GM12873 (cell line): ENCODE data around the gene ENTPD7.

Source experiments
- TF ChIP-seq, protein P1 (sequence below): IDR thresholded peaks from 2 replicates; pipeline ENCODE4 v1.5.1; 2012; ENCODE audit warnings: low read depth, mild to moderate bottlenecking, moderate library complexity, low read length, control low read depth; ENCODE audit not compliant: insufficient read depth; ENCODE audit errors: missing control alignments

Gene ENTPD7

DNA sequence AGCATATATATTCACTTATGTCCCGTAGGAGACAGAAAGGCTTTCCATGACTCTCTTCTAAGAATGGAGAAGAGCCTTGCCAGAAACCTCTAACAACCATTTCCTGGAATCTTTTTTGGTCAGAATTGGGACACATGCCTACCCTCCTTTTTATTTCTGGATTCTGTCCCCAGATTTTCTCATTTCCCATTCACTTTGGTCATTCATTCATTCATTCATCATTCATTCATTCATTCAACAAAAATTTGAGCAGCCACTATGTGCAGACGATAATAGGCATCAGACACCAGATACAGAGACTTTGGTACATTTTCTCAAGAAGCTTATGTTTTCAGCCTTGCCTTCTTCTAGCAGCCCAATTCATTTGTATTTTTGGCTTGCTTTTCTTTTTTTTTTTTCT, 6.0 kb downstream of the ENTPD7 start:
- TF ChIP-seq, protein P1, sequence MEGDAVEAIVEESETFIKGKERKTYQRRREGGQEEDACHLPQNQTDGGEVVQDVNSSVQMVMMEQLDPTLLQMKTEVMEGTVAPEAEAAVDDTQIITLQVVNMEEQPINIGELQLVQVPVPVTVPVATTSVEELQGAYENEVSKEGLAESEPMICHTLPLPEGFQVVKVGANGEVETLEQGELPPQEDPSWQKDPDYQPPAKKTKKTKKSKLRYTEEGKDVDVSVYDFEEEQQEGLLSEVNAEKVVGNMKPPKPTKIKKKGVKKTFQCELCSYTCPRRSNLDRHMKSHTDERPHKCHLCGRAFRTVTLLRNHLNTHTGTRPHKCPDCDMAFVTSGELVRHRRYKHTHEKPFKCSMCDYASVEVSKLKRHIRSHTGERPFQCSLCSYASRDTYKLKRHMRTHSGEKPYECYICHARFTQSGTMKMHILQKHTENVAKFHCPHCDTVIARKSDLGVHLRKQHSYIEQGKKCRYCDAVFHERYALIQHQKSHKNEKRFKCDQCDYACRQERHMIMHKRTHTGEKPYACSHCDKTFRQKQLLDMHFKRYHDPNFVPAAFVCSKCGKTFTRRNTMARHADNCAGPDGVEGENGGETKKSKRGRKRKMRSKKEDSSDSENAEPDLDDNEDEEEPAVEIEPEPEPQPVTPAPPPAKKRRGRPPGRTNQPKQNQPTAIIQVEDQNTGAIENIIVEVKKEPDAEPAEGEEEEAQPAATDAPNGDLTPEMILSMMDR: no peak

DNA sequence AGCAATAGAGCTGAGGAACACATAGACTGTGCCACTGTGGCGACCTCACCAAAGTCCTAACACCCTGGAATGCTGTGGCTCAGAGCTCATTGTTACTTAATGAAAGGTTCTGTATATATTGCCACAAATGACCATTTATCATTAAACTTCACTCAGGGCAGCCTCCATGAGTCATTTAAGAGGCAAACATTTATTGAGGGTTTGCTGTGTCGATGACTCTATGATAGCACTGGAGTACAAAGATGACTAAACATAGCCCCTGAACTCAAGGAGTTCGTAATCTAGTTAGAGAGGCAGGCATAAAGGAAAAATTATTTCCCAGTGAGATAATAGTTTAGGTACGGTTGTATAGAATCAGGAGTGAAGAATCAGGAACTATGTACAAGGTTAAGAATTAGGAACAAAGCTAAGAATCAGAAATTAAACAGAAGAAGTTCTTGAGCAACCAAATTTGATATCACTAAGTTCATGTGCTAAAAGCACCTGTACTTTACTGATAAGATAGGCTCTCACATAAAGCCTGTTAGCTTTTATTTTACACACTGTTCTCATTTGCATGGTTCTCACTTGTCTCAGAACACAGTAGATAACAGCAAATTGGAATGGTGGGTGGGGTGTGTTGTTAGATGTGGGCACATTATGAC, 7.9 kb downstream of the ENTPD7 start:
- TF ChIP-seq, protein P1: no peak

GRCh38 chr10:99671386-99671785, 12.1 kb downstream of the ENTPD7 start:
- TF ChIP-seq, protein P1: no peak

- TF ChIP-seq, protein P1: no peak
Observed at GRCh38 chr10:99672884-99673283, 13.6 kb downstream of the ENTPD7 start.

DNA sequence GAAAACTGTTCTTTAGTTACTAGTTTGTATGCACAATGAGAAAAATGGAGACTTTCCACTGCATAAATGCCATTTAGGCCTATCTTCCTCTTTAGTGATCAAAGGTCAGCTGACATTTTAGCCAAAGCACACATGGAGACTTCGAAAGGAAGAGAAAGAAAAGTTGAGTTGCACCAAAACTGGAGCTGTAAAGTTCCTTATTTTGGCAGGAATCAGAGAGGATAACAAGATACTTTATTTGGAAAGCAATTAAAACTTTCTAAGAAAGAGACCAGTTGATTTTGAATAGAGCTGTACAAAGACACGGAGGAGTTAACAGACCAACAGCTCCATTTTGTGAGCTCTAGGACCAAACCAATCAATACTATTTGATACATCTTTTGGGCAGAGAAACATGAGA, 14.2 kb downstream of the ENTPD7 start:
- TF ChIP-seq, protein P1: no peak

- TF ChIP-seq, protein P1: no peak
Observed at GRCh38 chr10:99674762-99675161, 15.5 kb downstream of the ENTPD7 start.

GRCh38 chr10:99676426-99676825, 17.1 kb downstream of the ENTPD7 start:
- TF ChIP-seq, protein P1: no peak
